A673 (cell line): ENCODE results near the gene CPAMD8. TPM values are rescaled to one million over a fixed set of nuclear protein-coding genes. Genes with fewer than 3 reads are reported as not detected.

Source experiments
- BruUV-seq: library from RNA; stranded (reverse); fragments of 400-500 nt; replicated peaks from 2 replicates; lab custom pipeline; 2021; lab: Mats Ljungman, UMichigan
- CTCF ChIA-PET: fragments of 300-600 bp; sonication (Branson Sonifier 250); formaldehyde crosslinking; loops from one replicate; lab custom pipeline; 2022; ENCODE audit warnings: antibody characterized with exemption; lab: Charles Lee
- POLR2A ChIA-PET: fragments of 300-600 bp; sonication (Branson Sonifier 250); formaldehyde crosslinking; loops from one replicate; lab custom pipeline; 2022; ENCODE audit warnings: antibody characterized with exemption; ENCODE audit not compliant: low non-redundant PET; lab: Charles Lee
- DNase-seq: peaks from one replicate; pipeline ENCODE4 v3.0.0-alpha.2; 2015; ENCODE audit warnings: low spot score
- H3K27ac ChIP-seq: fragments of 200-600 bp; sonication (generic); 2 replicates; pipeline ENCODE4 v1.5.1; 2016; ENCODE audit warnings: mixed run types, low read depth, mild to moderate bottlenecking, mixed read lengths, antibody characterized with exemption, low read length; ENCODE audit not compliant: poor library complexity, severe bottlenecking
- H3K27me3 ChIP-seq: fragments of 200-600 bp; sonication (generic); replicated peaks from 2 replicates; pipeline ENCODE4 v1.6.1; 2017; ENCODE audit warnings: mixed run types, low read depth, mild to moderate bottlenecking, mixed read lengths, antibody characterized with exemption, low read length; ENCODE audit not compliant: insufficient read depth, poor library complexity
- H3K36me3 ChIP-seq: fragments of 200-600 bp; sonication (generic); 2 replicates; pipeline ENCODE4 v1.6.1; 2016; ENCODE audit warnings: mixed run types, mild to moderate bottlenecking, mixed read lengths, antibody characterized with exemption, low read length; ENCODE audit not compliant: insufficient read depth, poor library complexity, severe bottlenecking
- H3K4me1 ChIP-seq: fragments of 200-600 bp; sonication (generic); 2 replicates; pipeline ENCODE4 v1.6.1; 2017; ENCODE audit warnings: mixed run types, mild to moderate bottlenecking, mixed read lengths, antibody characterized with exemption, low read length; ENCODE audit not compliant: insufficient read depth, poor library complexity, severe bottlenecking
- H3K4me3 ChIP-seq: fragments of 200-600 bp; sonication (generic); 2 replicates; pipeline ENCODE4 v1.5.1; 2016; ENCODE audit warnings: low read depth, mixed run types, mild to moderate bottlenecking, mixed read lengths, low read length; ENCODE audit not compliant: poor library complexity, severe bottlenecking
- H3K9me3 ChIP-seq: fragments of 200-600 bp; sonication (generic); 2 replicates; pipeline ENCODE4 v1.6.1; 2016; ENCODE audit warnings: mixed run types, low read depth, mild to moderate bottlenecking, mixed read lengths, antibody characterized with exemption, low read length; ENCODE audit not compliant: poor library complexity, severe bottlenecking
- EZH2 ChIP-seq: fragments of 200-600 bp; sonication (generic); IDR thresholded peaks from 2 replicates; pipeline ENCODE4 v1.6.1; 2017; ENCODE audit warnings: borderline replicate concordance, low read depth, mild to moderate bottlenecking, mixed read lengths, antibody characterized with exemption, low read length; ENCODE audit not compliant: poor library complexity, severe bottlenecking
- intact Hi-C: fragments of 100-400 bp; cut with micrococcal nuclease; formaldehyde crosslinking; loops from one replicate; pipeline ENCODE4 v1.10.0; 2022; ENCODE audit not compliant: unreplicated experiment
- total RNA-seq: library from RNA; stranded (reverse); gene quantifications from 2 replicates; pipeline ENCODE4 v1.2.3, GENCODE V29; 2021
- TF ChIP-seq, protein P1 (sequence below): fragments of 300-800, 200-600 bp; sonication (generic); conservative IDR thresholded peaks from 2 replicates; pipeline ENCODE4 v1.5.1; 2017; ENCODE audit warnings: low read depth, mild to moderate bottlenecking, antibody characterized with exemption, low read length, moderate library complexity, mixed read lengths

The CPAMD8 gene
- total RNA-seq, 1 experiment from 2014 or later, result 0.82 TPM

DNA sequence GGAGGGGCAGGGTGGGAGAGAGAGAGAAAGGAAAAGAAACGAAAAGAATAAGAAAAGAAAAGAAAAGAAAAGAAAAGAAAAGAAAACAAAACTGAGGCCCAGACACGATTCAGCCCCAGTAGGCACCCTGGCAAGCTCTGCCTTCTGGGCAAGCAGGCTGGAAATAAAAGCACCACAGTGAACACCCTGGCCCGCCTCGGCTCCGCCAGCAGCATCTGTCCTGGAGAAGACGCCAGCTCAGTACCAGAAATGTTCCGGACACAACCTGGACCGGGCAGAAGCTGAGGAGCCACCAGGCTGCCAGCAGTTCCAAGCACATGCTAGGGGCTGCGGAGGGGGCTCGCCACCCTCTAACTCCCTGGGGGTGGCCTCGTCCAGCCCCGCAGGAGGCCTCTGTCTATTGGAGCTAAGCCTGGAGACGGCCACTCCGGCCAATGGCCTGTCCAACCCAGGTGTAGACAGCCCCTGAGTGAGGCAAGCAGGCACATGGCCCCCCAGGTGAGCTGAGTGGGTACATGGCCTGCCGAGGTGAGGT, 11.4 kb upstream of the CPAMD8 start:
- Histone ChIP-seq H3K4me3 (no peak overlapping the region), H3K4me1 (no peaks in the 10 kb centered on the region), H3K36me3 (no peaks in the 10 kb centered on the region), H3K27me3 (peaks cover 3% of the 10 kb centered on the region), H3K27ac (no peak overlapping the region), H3K9me3 (no peaks in the 10 kb centered on the region)
- intact Hi-C loops, result no loop called here
- POLR2A ChIA-PET, result no interaction called here
- CTCF ChIA-PET, result no interaction called here
- no peak for DNase-seq
- no TSS peak for BruUV-seq
- TF ChIP-seq, protein P1, sequence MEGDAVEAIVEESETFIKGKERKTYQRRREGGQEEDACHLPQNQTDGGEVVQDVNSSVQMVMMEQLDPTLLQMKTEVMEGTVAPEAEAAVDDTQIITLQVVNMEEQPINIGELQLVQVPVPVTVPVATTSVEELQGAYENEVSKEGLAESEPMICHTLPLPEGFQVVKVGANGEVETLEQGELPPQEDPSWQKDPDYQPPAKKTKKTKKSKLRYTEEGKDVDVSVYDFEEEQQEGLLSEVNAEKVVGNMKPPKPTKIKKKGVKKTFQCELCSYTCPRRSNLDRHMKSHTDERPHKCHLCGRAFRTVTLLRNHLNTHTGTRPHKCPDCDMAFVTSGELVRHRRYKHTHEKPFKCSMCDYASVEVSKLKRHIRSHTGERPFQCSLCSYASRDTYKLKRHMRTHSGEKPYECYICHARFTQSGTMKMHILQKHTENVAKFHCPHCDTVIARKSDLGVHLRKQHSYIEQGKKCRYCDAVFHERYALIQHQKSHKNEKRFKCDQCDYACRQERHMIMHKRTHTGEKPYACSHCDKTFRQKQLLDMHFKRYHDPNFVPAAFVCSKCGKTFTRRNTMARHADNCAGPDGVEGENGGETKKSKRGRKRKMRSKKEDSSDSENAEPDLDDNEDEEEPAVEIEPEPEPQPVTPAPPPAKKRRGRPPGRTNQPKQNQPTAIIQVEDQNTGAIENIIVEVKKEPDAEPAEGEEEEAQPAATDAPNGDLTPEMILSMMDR, result no peak
- no peak for TF ChIP-seq EZH2

DNA sequence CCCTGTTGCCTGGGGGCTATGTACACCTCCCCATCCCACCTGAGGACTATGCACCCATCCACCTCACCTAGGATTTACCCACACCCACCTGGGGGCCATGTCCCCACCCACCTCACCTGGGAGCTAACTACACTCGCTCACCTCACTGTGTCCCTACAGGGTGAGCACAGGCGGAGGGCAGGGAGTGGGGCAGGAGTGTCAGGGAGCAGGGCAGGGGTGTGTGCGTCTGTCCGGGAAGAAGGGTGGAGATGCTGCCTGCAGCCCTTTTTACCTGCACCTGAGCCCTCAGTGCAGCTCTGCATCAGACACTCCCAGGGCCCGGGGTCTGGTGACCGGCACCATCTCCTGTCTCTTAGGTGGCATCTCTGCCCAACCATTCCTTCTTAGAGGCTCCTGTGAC, 10.6 kb upstream of the CPAMD8 start:
- CTCF ChIA-PET, result no interaction called here
- DNase-seq, result no peak
- H3K36me3 ChIP-seq, result no peaks in the 10 kb centered on the region
- no peaks in the 10 kb centered on the region for H3K9me3 ChIP-seq
- BruUV-seq, result no TSS peak
- no peak for TF ChIP-seq EZH2
- TF ChIP-seq, protein P1, result no peak
- intact Hi-C loops, result no loop called here
- peaks cover 4% of the 10 kb centered on the region for H3K27me3 ChIP-seq
- H3K4me3 ChIP-seq, result no peak overlapping the region
- no peaks in the 10 kb centered on the region for H3K4me1 ChIP-seq
- POLR2A ChIA-PET, result no interaction called here
- H3K27ac ChIP-seq, result no peak overlapping the region

DNA sequence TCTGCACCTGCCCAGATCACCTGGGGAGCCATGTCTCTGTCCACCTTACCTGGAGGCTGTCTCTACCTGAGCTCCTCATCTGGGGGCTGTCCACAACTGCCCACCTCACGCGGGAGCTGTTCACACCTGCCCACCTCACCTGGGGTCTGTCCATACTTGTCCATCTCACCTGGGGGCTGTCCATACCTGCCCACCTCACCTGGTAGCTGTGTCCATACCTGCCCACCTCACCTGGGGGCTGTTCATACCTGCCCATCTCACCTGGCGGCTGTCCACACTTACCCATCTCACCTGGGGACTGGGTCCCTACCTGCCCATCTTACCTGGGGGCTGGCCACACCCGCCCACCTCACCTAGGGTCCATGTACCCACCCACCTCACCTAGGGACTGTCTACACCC, 10.0 kb upstream of the CPAMD8 start:
- no peak overlapping the region for H3K4me3 ChIP-seq
- TF ChIP-seq EZH2, result no peak
- TF ChIP-seq, protein P1, result no peak
- no peaks in the 10 kb centered on the region for H3K4me1 ChIP-seq
- POLR2A ChIA-PET, result no interaction called here
- H3K36me3 ChIP-seq, result no peaks in the 10 kb centered on the region
- H3K27ac ChIP-seq, result no peak overlapping the region
- no peaks in the 10 kb centered on the region for H3K9me3 ChIP-seq
- no TSS peak for BruUV-seq
- intact Hi-C loops, result no loop called here
- peaks cover 4% of the 10 kb centered on the region for H3K27me3 ChIP-seq
- DNase-seq, result no peak
- CTCF ChIA-PET, result no interaction called here
